Spleen (tissue), 7 donors: Measurements from ENCODE around the gene COPS9.

Source experiments
- CTCF ChIP-seq, 11 experiments: fragments of 200-600 bp in 7 of 11; fragments of 450-650 bp in 4 of 11; sonication (generic) in 4 of 11; IDR thresholded peaks in 8 of 11; conservative IDR thresholded peaks in 3 of 11; 1 replicate in 7 of 11; 2 replicates in 4 of 11; pipeline versions ENCODE4 v1.4.0 to v1.8.0; 2016 to 2021; ENCODE audit warnings: antibody characterized with exemption in 11 of 11, inconsistent platforms in 4 of 11, mild to moderate bottlenecking in 1 of 11
- POLR2A ChIP-seq, 3 donors: fragments of 450-650 bp; IDR thresholded peaks; one replicate each; pipeline ENCODE4 v1.5.1; 2017; ENCODE audit warnings: antibody characterized with exemption in 3 of 3, mild to moderate bottlenecking in 1 of 3
- POLR2AphosphoS5 ChIP-seq, 3 donors: sonication (generic); formaldehyde crosslinking; IDR thresholded peaks; one replicate each; pipeline ENCODE4 v1.5.1; 2017; ENCODE audit warnings: antibody characterized with exemption in 3 of 3
- donor health status: DM: no; HTN: no; CAD: no; lungs with moderate emphysema.
- donor health status: DM: no; HTN: no; CAD: no.
- donor health status: DM: no; HTN: no; CAD: no.

- TF ChIP-seq POLR2AphosphoS5 (IDR thresholded peaks at IDR 0.05) (no peak), CTCF (IDR thresholded peaks at IDR 0.05 in 8 of 11, conservative IDR thresholded peaks at IDR 0.05 in 3 of 11) (no peak), POLR2A (IDR thresholded peaks at IDR 0.05) (no peak)
These were observed 23.2 kb upstream of the COPS9 start for GRCh38 chr2:240159251-240159839.
